ENCODE data around the gene CREB3L1.

CREB3L1 gene

GRCh38 chr11:46362156-46363030 lies 84.9 kb downstream of the CREB3L1 start:
- TF ChIP-seq ZFP3 (CRISPR knock-in tag; IDR thresholded peaks at IDR 0.05): 0 out of 2 replicates have a peak, but pooled peaks have one; percentile 11
- TF ChIP-seq ZNF70 (CRISPR knock-in tag; IDR thresholded peaks at IDR 0.05): no peak
- no peak for ATAC-seq

- TF ChIP-seq CSDC2 (CRISPR knock-in tag; IDR thresholded peaks at IDR 0.05): 0 out of 2 replicates have a peak, but pooled peaks have one; percentile 40
- no peak for TF ChIP-seq TSHZ2 (CRISPR knock-in tag; IDR thresholded peaks at IDR 0.05)
- no peak for TF ChIP-seq ZC3H10 (CRISPR knock-in tag; IDR thresholded peaks at IDR 0.05)
- ATAC-seq: peak; percentile 75
Measured at GRCh38 chr11:46363031-46363407, 85.6 kb downstream of the CREB3L1 start.

DNA sequence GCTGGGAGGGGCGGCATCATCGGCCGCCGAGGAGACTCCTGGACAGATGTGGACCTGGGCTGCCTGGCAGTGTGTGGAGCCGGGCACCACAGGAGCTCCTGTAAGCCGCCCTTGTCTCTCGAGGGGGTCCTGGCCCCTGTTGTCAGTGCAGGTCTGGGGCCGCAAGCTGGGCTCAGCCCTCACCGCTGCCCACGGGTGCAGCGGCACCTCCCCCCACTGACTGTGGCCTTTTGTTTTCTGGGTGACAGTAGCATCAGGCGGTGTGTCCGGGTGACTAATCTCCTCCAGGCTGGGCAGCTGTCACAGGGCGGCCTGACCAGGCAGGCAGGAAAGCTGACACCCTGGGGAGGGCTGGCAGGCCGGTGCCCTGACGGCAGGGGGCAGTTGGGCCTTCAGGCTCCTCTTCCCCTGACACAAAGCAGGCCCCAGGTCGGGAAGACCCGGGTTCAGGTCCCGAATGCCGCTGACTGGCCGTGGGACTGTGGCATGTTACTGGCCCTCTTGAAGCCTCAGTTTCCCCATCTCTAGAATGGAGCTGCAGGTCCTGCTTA lies 86.1 kb downstream of the CREB3L1 start:
- TF ChIP-seq ZFP30 (CRISPR knock-in tag; IDR thresholded peaks at IDR 0.05) (no peak), ZC3H10 (CRISPR knock-in tag; IDR thresholded peaks at IDR 0.05) (no peak), OSR1 (CRISPR knock-in tag; IDR thresholded peaks at IDR 0.05) (no peak), PPARA (CRISPR knock-in tag; IDR thresholded peaks at IDR 0.05; ENCODE audit: borderline replicate concordance) (no peak), TSHZ2 (CRISPR knock-in tag; IDR thresholded peaks at IDR 0.05) (no peak), ZFP3 (CRISPR knock-in tag; IDR thresholded peaks at IDR 0.05) (no peak), ZNF8 (CRISPR knock-in tag; IDR thresholded peaks at IDR 0.05) (no peak), TOX (CRISPR knock-in tag; IDR thresholded peaks at IDR 0.05; ENCODE audit: borderline replicate concordance) (no peak), CSDC2 (CRISPR knock-in tag; IDR thresholded peaks at IDR 0.05) (no peak), ARNTL (CRISPR knock-in tag; IDR thresholded peaks at IDR 0.05; ENCODE audit: borderline replicate concordance, low read depth) (no peak), ESRRG (CRISPR knock-in tag; IDR thresholded peaks at IDR 0.05) (no peak), SNAI2 (CRISPR knock-in tag; IDR thresholded peaks at IDR 0.05) (no peak), ISL1 (CRISPR knock-in tag; IDR thresholded peaks at IDR 0.05) (no peak)
- TF ChIP-seq, protein P1, sequence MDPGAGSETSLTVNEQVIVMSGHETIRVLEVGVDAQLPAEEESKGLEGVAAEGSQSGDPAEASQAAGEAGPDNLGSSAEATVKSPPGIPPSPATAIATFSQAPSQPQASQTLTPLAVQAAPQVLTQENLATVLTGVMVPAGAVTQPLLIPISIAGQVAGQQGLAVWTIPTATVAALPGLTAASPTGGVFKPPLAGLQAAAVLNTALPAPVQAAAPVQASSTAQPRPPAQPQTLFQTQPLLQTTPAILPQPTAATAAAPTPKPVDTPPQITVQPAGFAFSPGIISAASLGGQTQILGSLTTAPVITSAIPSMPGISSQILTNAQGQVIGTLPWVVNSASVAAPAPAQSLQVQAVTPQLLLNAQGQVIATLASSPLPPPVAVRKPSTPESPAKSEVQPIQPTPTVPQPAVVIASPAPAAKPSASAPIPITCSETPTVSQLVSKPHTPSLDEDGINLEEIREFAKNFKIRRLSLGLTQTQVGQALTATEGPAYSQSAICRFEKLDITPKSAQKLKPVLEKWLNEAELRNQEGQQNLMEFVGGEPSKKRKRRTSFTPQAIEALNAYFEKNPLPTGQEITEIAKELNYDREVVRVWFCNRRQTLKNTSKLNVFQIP (CRISPR knock-in tag; IDR thresholded peaks at IDR 0.05; ENCODE audit: borderline replicate concordance, low read depth): no peak
- TF ChIP-seq, protein P2, sequence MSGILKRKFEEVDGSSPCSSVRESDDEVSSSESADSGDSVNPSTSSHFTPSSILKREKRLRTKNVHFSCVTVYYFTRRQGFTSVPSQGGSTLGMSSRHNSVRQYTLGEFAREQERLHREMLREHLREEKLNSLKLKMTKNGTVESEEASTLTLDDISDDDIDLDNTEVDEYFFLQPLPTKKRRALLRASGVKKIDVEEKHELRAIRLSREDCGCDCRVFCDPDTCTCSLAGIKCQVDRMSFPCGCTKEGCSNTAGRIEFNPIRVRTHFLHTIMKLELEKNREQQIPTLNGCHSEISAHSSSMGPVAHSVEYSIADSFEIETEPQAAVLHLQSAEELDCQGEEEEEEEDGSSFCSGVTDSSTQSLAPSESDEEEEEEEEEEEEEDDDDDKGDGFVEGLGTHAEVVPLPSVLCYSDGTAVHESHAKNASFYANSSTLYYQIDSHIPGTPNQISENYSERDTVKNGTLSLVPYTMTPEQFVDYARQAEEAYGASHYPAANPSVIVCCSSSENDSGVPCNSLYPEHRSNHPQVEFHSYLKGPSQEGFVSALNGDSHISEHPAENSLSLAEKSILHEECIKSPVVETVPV (CRISPR knock-in tag; IDR thresholded peaks at IDR 0.05): no peak
- ATAC-seq: peak; percentile 66

DNA sequence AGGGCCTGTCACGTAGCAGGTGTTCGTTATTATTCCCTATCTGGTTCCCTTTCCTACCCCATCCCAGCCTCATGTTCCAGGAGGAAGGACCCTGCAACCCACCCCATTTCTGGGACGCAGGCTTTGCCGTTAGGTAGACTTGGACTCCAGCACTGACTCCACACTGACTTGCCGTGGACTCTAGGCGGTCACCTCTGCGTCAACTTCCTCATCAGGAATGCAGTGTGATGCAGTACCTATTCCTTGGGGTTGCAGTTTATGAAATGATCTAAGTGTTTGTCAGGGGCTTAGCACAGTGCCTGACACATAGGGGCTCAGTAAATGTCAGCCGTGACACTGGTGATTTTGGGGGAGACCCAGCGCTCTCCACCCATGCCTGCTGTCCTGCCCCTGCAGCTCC lies 86.6 kb downstream of the CREB3L1 start:
- no peak for TF ChIP-seq TOX (CRISPR knock-in tag; IDR thresholded peaks at IDR 0.05; ENCODE audit: borderline replicate concordance)
- ATAC-seq: no peak

Data from SK-N-SH treated with all-trans-retinoic acid at 6 μM for 48 hours (cell line).